Neural progenitor cell (in vitro differentiated cells): ENCODE measurements around the gene SLC9A5. TPM values are rescaled to one million over a fixed set of nuclear protein-coding genes. Genes with fewer than 3 reads are reported as not detected.
A peak's percentile ranks its signal among the peaks of the same experiment; 100 is the strongest.

Experiments
- DNase-seq: peaks from one replicate; pipeline ENCODE4 v3.0.0-alpha.2; 2016; ENCODE audit warnings: low spot score
- H2AFZ ChIP-seq: fragments of 200-600 bp; sonication (generic); replicated peaks from 2 replicates; pipeline ENCODE4 v1.6.1; 2016; ENCODE audit warnings: antibody characterized with exemption
- H3F3A ChIP-seq: fragments of 200-600 bp; sonication (generic); 2 replicates; pipeline ENCODE4 v1.6.1; 2016; ENCODE audit warnings: antibody characterized with exemption, low read depth
- H3K27ac ChIP-seq: fragments of 200-600 bp; sonication (generic); 2 replicates; pipeline ENCODE4 v1.5.1; 2016; ENCODE audit warnings: mild to moderate bottlenecking
- H3K27me3 ChIP-seq: fragments of 200-600 bp; sonication (generic); 2 replicates; pipeline ENCODE4 v1.6.1; 2016; ENCODE audit warnings: mild to moderate bottlenecking, moderate library complexity
- H3K36me3 ChIP-seq: fragments of 200-600 bp; sonication (generic); 2 replicates; pipeline ENCODE4 v1.5.1; 2016
- H3K4me1 ChIP-seq: fragments of 200-600 bp; sonication (generic); 2 replicates; pipeline ENCODE4 v1.6.1; 2016; ENCODE audit warnings: mixed run types
- H3K4me2 ChIP-seq: fragments of 200-600 bp; sonication (generic); 2 replicates; pipeline ENCODE4 v1.6.1; 2016
- H3K4me3 ChIP-seq: fragments of 200-600 bp; sonication (generic); 2 replicates; pipeline ENCODE4 v1.5.1; 2016
- H3K79me2 ChIP-seq: fragments of 200-600 bp; sonication (generic); 2 replicates; pipeline ENCODE4 v1.6.1; 2016; ENCODE audit warnings: low read depth
- H3K9ac ChIP-seq: fragments of 200-600 bp; sonication (generic); 2 replicates; pipeline ENCODE4 v1.6.1; 2016
- H3K9me3 ChIP-seq: fragments of 200-600 bp; sonication (generic); 2 replicates; pipeline ENCODE4 v1.5.1; 2016; ENCODE audit warnings: low read depth
- H4K20me1 ChIP-seq: fragments of 200-600 bp; sonication (generic); 2 replicates; pipeline ENCODE4 v1.6.1; 2016; ENCODE audit warnings: low read depth
- H3K27ac Mint-ChIP-seq: 3 replicates; pipeline ENCODE4 v1.8.0; 2021; ENCODE audit warnings: mixed read lengths
- H3K27me3 Mint-ChIP-seq: 2 replicates; pipeline ENCODE4 v1.8.0; 2022; ENCODE audit warnings: low read depth, mild to moderate bottlenecking, inconsistent platforms, moderate library complexity, mixed read lengths; ENCODE audit not compliant: insufficient read depth
- H3K36me3 Mint-ChIP-seq: 3 replicates; pipeline ENCODE4 v1.8.0; 2021; ENCODE audit warnings: mixed read lengths
- H3K4me1 Mint-ChIP-seq: 3 replicates; pipeline ENCODE4 v1.8.0; 2021; ENCODE audit warnings: mixed read lengths
- H3K4me3 Mint-ChIP-seq: 3 replicates; pipeline ENCODE4 v1.8.0; 2021; ENCODE audit warnings: mild to moderate bottlenecking, moderate library complexity, mixed read lengths
- H3K9me3 Mint-ChIP-seq: 3 replicates; pipeline ENCODE4 v1.8.0; 2020; ENCODE audit warnings: mixed read lengths
- CTCF ChIP-seq: fragments of 200-600 bp; sonication (generic); IDR thresholded peaks from 2 replicates; pipeline ENCODE4 v1.5.1; 2017; ENCODE audit warnings: antibody characterized with exemption, mild to moderate bottlenecking
- EZH2 ChIP-seq: fragments of 200-600 bp; sonication (generic); IDR thresholded peaks from 2 replicates; pipeline ENCODE4 v1.6.1; 2017; ENCODE audit warnings: antibody characterized with exemption, mild to moderate bottlenecking, moderate library complexity
- EZH2phosphoT487 ChIP-seq: fragments of 200-600 bp; sonication (generic); IDR thresholded peaks from 2 replicates; pipeline ENCODE4 v1.6.1; 2017; ENCODE audit warnings: antibody characterized with exemption
- total RNA-seq: library from RNA; depleted of rRNA; stranded (reverse); fragments of >200 nt; gene quantifications from 2 replicates; pipeline ENCODE4 v1.2.3, GENCODE V29; 2015; ENCODE audit warnings: low replicate concordance

Gene SLC9A5
- total RNA-seq, 1 donor from 2014 or later, result 2.5 TPM

GRCh38 chr16:67294938-67295361, 46.2 kb downstream of the SLC9A5 start:
- Mint-ChIP-seq H3K27me3 (peaks cover 9% of the 10 kb centered on the region), H3K36me3 (no peaks in the 10 kb centered on the region), H3K27ac (peak overlapping the region; percentile 66), H3K4me1 (peaks cover 4% of the 10 kb centered on the region), H3K9me3 (peaks cover 2% of the 10 kb centered on the region), H3K4me3 (no peak overlapping the region)
- Histone ChIP-seq H3K4me2 (no peak overlapping the region), H3K9ac (no peak overlapping the region), H3K4me3 (no peak overlapping the region), H3K79me2 (no peaks in the 10 kb centered on the region), H3K36me3 (no peaks in the 10 kb centered on the region), H3K27me3 (peaks cover 6% of the 10 kb centered on the region), H3K4me1 (no peaks in the 10 kb centered on the region), H3K27ac (no peak overlapping the region), H2AFZ (no peak overlapping the region), H3F3A (no peaks in the 10 kb centered on the region), H3K9me3 (no peaks in the 10 kb centered on the region), H4K20me1 (no peaks in the 10 kb centered on the region)
- no peak for TF ChIP-seq EZH2phosphoT487
- no peak for TF ChIP-seq EZH2
- no peak for TF ChIP-seq CTCF
- no peak for DNase-seq

GRCh38 chr16:67296420-67296819, 47.6 kb downstream of the SLC9A5 start:
- Mint-ChIP-seq H3K27ac (no peak overlapping the region), H3K27me3 (peaks cover 9% of the 10 kb centered on the region), H3K4me1 (peaks cover 4% of the 10 kb centered on the region), H3K36me3 (no peaks in the 10 kb centered on the region), H3K9me3 (peaks cover 2% of the 10 kb centered on the region), H3K4me3 (no peak overlapping the region)
- TF ChIP-seq EZH2, result no peak
- no peak for TF ChIP-seq EZH2phosphoT487
- TF ChIP-seq CTCF, result no peak
- no peak for DNase-seq
- no peak overlapping the region for H2AFZ ChIP-seq
- H3K4me3 ChIP-seq, result no peak overlapping the region
- H3K9me3 ChIP-seq, result no peaks in the 10 kb centered on the region
- no peaks in the 10 kb centered on the region for H3K4me1 ChIP-seq
- H3K79me2 ChIP-seq, result no peaks in the 10 kb centered on the region
- no peak overlapping the region for H3K4me2 ChIP-seq
- no peaks in the 10 kb centered on the region for H3K36me3 ChIP-seq
- H3K27me3 ChIP-seq, result peaks cover 6% of the 10 kb centered on the region
- H3K27ac ChIP-seq, result no peak overlapping the region
- no peaks in the 10 kb centered on the region for H3F3A ChIP-seq
- no peak overlapping the region for H3K9ac ChIP-seq
- H4K20me1 ChIP-seq, result no peaks in the 10 kb centered on the region

- peaks cover 2% of the 10 kb centered on the region for H3K27me3 Mint-ChIP-seq
- Histone ChIP-seq H2AFZ (no peak overlapping the region), H3K36me3 (no peaks in the 10 kb centered on the region), H3K4me1 (no peaks in the 10 kb centered on the region), H3F3A (no peaks in the 10 kb centered on the region), H3K9me3 (no peaks in the 10 kb centered on the region), H4K20me1 (no peaks in the 10 kb centered on the region), H3K27ac (no peak overlapping the region), H3K79me2 (no peaks in the 10 kb centered on the region), H3K4me2 (no peak overlapping the region), H3K9ac (no peak overlapping the region), H3K27me3 (peaks cover 6% of the 10 kb centered on the region), H3K4me3 (no peak overlapping the region)
- no peak for DNase-seq
- H3K27ac Mint-ChIP-seq, result no peak overlapping the region
- H3K36me3 Mint-ChIP-seq, result no peaks in the 10 kb centered on the region
- H3K4me1 Mint-ChIP-seq, result peaks cover 4% of the 10 kb centered on the region
- no peak for TF ChIP-seq EZH2phosphoT487
- no peak for TF ChIP-seq EZH2
- TF ChIP-seq CTCF, result no peak
- peaks cover 2% of the 10 kb centered on the region for H3K9me3 Mint-ChIP-seq
- H3K4me3 Mint-ChIP-seq, result no peak overlapping the region
Observed at GRCh38 chr16:67298277-67298676, 49.5 kb downstream of the SLC9A5 start.
